ENCODE measurements around the gene PTPN12.

Gene PTPN12

DNA sequence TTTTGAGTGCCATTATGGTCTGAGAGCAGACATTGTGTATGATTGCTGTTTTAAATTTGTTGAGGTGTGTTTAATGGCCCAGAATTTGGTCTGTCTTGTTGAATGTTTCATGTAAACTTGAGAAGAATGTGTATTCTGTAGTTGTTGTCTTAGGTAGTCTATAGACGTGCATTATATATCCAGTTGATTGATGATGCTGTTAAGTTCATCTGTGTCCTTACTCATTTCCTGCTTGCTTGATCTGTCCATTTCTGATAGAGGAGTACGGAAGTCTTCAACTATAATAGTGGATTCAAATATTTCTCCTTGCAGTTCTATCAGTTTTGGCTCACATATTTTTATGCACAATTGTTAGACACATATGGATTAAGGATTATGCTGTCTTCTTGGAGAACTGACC, 16.0 kb downstream of the PTPN12 start:
- H3K36me3 ChIP-seq (ENCODE audit: insufficient read depth) = no peaks in the 10 kb centered on the region
- TF ChIP-seq CTCF (conservative IDR thresholded peaks at IDR 0.05; ENCODE audit: low read depth, low read length) = no peak
- H3K9ac ChIP-seq = no peak overlapping the region
- H3K79me2 ChIP-seq (ENCODE audit: insufficient read depth, low read depth) = no peaks in the 10 kb centered on the region
- H3K27me3 ChIP-seq (ENCODE audit: insufficient read depth, low read depth) = no peaks in the 10 kb centered on the region
- H4K20me1 ChIP-seq (ENCODE audit: insufficient read depth) = no peaks in the 10 kb centered on the region
- H3K27ac ChIP-seq = no peak overlapping the region
- H3K4me2 ChIP-seq = no peak overlapping the region
- no peak overlapping the region for H3K4me3 ChIP-seq (IDR thresholded peaks at IDR 0.05; ENCODE audit: insufficient read depth, low read depth, low read length)
- H3K4me1 ChIP-seq (ENCODE audit: low read depth, poor library complexity, severe bottlenecking) = no peaks in the 10 kb centered on the region
- H2AFZ ChIP-seq (ENCODE audit: low read depth) = no peak overlapping the region

- no peaks in the 10 kb centered on the region for H3K27me3 ChIP-seq (ENCODE audit: insufficient read depth, low read depth)
- peaks cover 5% of the 10 kb centered on the region for H3K4me1 ChIP-seq (ENCODE audit: low read depth, poor library complexity, severe bottlenecking)
- no peak overlapping the region for H3K27ac ChIP-seq
- no peaks in the 10 kb centered on the region for H3K36me3 ChIP-seq (ENCODE audit: insufficient read depth)
- TF ChIP-seq CTCF (conservative IDR thresholded peaks at IDR 0.05; ENCODE audit: low read depth, low read length) = no peak
- no peak overlapping the region for H3K9ac ChIP-seq
- no peaks in the 10 kb centered on the region for H3K79me2 ChIP-seq (ENCODE audit: insufficient read depth, low read depth)
- H2AFZ ChIP-seq (ENCODE audit: low read depth) = no peak overlapping the region
- H3K4me3 ChIP-seq (IDR thresholded peaks at IDR 0.05; ENCODE audit: insufficient read depth, low read depth, low read length) = no peak overlapping the region
- no peaks in the 10 kb centered on the region for H4K20me1 ChIP-seq (ENCODE audit: insufficient read depth)
- H3K4me2 ChIP-seq = no peak overlapping the region
Observed at GRCh38 chr7:77558284-77558967, 21.3 kb downstream of the PTPN12 start.

DNA sequence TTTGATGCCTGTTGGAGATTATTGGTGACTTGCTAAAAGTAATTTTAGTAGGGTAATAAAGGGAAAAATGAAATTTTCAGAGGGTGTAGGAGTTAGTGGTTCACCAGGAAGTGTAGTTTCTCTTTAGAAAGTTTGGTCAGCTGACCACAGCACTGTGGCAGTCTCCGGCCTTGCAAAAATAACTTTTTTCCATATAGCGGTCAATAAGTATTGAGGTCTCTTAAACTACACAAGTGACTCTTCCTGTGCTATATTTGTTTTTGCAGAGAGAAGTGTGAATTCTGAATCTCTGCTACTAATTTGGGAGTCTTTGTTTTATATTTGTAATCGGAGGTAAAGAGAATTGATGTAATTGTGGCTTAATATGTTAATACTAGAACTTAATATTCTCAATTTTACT, 24.3 kb downstream of the PTPN12 start:
- peaks cover 5% of the 10 kb centered on the region for H3K4me1 ChIP-seq (ENCODE audit: low read depth, poor library complexity, severe bottlenecking)
- no peaks in the 10 kb centered on the region for H3K27me3 ChIP-seq (ENCODE audit: insufficient read depth, low read depth)
- no peak overlapping the region for H3K4me3 ChIP-seq (IDR thresholded peaks at IDR 0.05; ENCODE audit: insufficient read depth, low read depth, low read length)
- H3K36me3 ChIP-seq (ENCODE audit: insufficient read depth) = no peaks in the 10 kb centered on the region
- no peaks in the 10 kb centered on the region for H4K20me1 ChIP-seq (ENCODE audit: insufficient read depth)
- H3K4me2 ChIP-seq = no peak overlapping the region
- TF ChIP-seq CTCF (conservative IDR thresholded peaks at IDR 0.05; ENCODE audit: low read depth, low read length) = no peak
- no peaks in the 10 kb centered on the region for H3K79me2 ChIP-seq (ENCODE audit: insufficient read depth, low read depth)
- H3K9ac ChIP-seq = no peak overlapping the region
- H3K27ac ChIP-seq = no peak overlapping the region
- no peak overlapping the region for H2AFZ ChIP-seq (ENCODE audit: low read depth)

- Histone ChIP-seq H3K4me3 (IDR thresholded peaks at IDR 0.05; ENCODE audit: insufficient read depth, low read depth, low read length) (no peak overlapping the region), H3K79me2 (ENCODE audit: insufficient read depth, low read depth) (no peaks in the 10 kb centered on the region), H3K9ac (no peak overlapping the region), H2AFZ (ENCODE audit: low read depth) (no peak overlapping the region), H4K20me1 (ENCODE audit: insufficient read depth) (no peaks in the 10 kb centered on the region), H3K27ac (no peak overlapping the region), H3K4me1 (ENCODE audit: low read depth, poor library complexity, severe bottlenecking) (peaks cover 5% of the 10 kb centered on the region), H3K4me2 (no peak overlapping the region), H3K36me3 (ENCODE audit: insufficient read depth) (no peaks in the 10 kb centered on the region), H3K27me3 (ENCODE audit: insufficient read depth, low read depth) (no peaks in the 10 kb centered on the region)
- no peak for TF ChIP-seq CTCF (conservative IDR thresholded peaks at IDR 0.05; ENCODE audit: low read depth, low read length)
Observed at GRCh38 chr7:77563275-77563674, 26.2 kb downstream of the PTPN12 start.
